Nucleus accumbens (tissue), 56 donors: ENCODE measurements around the gene RPTOR.
"Not testable (repeated sequence)": the region's sequence is repeated elsewhere in the genome, so short reads cannot be mapped to it uniquely, and the experiment has no call there.

Experiments used
- DNase-seq, 56 donors: peaks; one replicate each; lab custom pipeline; 2025; lab: John Stamatoyannopoulos, UW

RPTOR gene

GRCh38 chr17:80730739-80731138 is 186.1 kb downstream of the RPTOR start:
- DNase-seq: no peak

GRCh38 chr17:80731323-80731722 is 186.7 kb downstream of the RPTOR start:
- no peak for DNase-seq

DNA sequence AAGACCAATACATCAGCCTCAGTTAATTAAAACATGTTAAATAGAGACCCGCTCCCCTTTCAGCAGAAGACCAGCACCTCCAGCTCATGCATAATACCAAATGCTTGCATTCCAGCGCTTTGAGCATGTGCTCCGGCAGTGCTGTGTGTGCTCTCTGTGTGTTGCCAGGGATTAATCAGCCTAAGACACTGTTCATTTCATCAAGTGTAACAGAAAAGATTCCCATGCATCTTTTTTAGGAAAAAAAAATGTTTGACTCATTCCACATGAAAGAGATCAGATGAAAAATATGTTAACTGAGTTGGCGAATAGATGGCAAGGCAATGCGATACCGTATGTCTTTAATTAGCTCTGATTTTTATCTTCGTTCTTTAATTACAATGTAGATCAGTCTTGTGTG is 187.6 kb downstream of the RPTOR start:
- peak in 3 of 56 donors; percentile 6 to 21 (median 20) for DNase-seq

DNA sequence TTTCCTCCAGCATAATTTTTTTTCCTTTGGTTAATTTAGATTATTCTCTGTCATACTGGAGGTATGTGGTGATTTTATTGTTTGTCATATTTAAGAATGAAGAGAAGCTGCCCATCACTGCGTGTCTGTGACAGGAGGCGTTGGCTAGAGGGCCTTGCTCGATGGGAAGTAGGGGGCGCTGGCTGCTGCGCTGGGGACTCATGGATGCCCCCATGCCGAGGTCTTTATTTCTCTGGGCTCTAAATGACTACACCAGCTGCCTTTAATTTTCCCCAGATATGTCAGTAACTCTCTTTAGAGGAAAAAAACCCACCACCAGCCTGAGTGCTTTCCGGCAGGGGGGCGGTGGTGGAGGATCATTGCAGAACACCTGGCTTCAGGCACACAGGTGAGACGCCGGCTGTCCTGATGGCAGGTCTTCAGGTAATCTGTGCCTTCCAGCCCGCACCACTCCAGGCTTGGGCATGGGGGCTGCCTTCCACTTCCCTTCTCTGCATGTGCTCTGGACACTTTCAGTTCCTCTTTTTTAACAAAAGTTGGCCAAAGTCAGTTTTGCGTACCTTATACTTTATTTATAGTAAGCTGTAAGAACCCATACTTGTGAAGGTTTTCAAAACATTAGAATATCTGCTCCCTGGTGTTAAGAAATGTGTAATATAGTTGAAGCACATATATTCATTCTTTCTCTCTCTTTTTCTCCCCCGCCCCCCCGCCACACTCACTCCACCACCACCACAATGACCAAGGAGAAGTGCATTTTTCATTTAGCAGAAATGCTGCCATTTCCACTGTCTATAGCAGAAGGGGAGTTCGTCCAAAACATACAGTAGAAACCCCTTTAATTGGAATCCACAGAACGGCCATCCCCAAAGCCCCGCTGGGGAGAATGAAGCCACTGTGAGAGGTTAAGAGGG is 192.7 kb downstream of the RPTOR start:
- no peak for DNase-seq

DNA sequence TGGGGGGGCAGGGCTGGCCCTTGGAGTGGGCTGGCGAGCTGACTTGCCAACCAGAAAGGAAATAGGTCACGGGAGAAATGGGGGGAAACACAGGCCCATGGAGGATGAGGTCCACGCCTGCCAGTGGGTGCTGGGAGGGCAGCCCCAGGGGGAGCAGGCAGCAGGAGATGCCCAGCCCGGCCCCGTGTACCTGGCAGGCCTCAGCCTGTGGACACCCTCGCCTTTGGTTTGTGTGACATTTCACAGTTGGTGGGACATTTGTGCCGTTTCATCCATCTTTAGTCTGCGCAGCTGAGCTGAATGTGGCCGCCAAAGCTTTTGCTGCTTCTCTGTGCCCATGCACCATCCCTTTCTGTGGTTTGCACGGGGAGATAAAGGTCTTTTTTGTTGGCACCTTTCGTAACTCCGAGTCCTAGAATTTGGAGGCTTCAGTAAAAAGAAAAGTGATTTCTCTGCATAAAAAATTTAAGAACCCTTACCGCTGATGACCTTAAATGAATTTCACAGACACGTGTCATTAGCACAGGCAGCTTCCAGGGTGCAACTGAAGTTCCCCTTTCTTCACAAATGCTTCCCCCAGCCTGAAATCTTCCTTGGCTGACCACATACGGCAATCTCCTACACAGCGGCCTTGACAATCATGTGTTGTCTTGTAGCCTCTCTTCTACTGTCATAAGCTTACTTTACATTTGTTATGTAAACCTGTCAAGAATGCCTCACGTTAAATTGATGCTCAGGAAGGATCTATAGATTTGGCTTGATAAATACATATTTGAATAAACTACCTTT is 193.6 kb downstream of the RPTOR start:
- no peak for DNase-seq

DNA sequence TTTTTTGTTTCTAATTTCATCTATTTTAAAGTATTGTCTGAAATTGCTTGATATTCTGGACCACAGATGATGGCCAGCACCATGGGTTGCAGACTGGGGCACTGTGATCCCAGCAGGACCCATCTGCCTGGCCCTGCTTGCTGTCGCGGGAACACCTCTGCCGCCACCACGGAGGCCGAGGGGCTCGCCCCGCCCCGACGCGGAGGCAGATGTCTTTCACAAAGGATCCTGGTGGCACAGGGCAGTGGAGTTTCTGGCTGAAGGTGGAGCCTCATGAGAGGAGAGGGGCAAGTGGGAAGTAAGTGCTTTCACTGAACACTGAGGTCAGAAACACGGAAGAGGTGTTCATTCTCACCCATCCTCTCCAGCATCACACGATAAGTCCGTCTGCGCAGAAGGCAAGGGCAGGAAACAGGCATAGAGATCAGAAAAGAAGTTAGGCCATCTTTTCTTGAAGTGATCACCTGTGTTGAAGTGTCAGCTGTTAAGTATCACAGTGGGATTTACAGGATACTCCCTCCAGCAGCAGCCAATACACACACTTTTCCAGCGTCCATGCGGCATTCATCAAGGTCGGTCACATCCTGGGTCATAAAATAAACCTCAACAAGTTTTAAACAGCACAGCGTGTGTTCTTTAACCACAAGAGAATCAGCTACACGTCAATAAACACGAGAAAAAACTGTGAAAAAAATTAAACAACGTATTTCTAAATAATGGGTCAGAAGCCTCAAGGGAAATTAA is 194.5 kb downstream of the RPTOR start:
- DNase-seq: no peak

DNA sequence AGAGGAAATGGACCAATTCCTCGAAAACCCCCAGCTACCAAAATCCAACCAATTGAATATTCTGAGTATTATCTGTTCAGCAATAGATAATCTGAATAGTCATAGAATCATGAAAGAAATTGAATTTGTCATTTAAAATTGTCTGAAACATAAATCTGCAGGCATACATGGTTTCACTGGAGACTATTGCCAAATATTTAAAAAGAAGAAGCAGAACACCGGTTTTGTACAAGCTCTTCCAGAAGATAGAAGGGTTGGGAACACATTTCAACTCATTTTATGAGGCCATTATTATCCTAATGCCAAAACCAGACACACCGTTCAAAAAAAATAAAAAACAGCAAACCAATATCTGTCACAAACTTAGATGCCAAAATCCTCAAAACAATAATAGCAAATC is 195.5 kb downstream of the RPTOR start:
- no peak for DNase-seq

DNA sequence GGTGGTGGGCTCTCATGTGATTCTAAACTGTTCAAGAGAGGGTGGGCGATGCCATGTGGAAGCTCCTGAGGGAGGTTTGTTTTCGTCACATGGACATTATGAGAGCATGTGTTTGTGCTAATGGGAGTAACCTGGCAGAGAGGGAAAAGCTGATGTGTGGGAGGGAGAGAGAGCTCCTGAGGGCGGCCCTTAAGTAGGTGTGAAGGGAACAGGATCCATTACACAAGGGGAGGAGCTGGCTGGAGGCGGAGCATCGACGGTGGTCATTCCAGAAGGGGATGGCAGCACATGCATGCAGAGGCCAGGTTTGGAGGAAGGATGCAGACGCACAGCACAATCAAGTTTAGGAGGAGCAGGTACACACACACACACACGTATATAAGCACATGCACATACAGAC is 197.5 kb downstream of the RPTOR start:
- DNase-seq: no peak

DNA sequence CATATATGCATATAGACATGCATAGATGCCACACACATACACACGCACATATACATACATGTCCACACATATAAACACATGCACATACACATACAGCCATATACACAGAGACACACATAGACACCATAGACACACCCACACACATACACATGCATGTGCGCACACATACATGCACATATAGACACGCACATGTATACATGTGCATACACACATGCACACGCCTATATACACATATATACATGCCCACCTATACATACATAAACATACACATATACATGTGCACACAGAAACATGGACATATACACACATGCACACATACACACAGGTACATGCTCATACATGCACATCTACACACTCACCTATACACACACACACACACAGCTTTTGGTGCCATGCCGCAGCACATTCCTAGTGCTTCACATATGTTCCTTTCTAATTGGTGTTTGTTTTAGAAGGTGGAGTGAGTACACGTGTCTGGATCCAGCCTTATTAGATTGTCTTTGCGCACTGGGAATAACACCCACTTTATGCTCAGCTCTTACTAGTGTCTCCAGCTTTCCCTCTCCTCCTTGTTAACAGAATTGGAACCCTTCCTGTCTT is 198.0 kb downstream of the RPTOR start:
- no peak for DNase-seq

GRCh38 chr17:80743181-80743771 is 198.6 kb downstream of the RPTOR start:
- peak in 13 of 56 donors; percentile 23 to 65 (median 33) for DNase-seq

- DNase-seq: not testable (repeated sequence)
These were observed 199.3 kb downstream of the RPTOR start for GRCh38 chr17:80743973-80744372.

GRCh38 chr17:80744725-80745124 is 200.1 kb downstream of the RPTOR start:
- not testable (repeated sequence) for DNase-seq

GRCh38 chr17:80745183-80745582 is 200.5 kb downstream of the RPTOR start:
- no peak for DNase-seq

- DNase-seq: peak in 1 of 56 donors; percentile 29
These were observed 201.8 kb downstream of the RPTOR start for GRCh38 chr17:80746262-80746935.

DNA sequence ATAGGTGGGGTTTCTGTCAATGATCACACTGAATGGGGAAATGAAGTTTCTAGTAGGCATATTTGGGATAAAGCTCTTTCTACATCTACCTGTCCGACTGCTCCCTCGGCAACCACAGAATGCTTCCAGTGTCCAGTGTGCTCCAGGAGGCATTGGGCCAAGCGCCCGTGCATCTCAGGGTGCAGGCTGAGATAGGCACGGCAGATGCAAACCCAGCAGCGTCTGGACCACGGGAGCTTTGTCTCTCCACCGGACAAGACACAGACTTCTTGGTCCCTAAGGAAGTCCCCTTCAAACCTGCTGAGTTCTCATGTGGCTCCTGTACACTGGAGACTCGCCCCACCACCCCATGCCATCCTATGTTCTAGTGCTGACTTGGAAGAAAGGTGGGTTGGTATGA is 202.8 kb downstream of the RPTOR start:
- DNase-seq: no peak

DNA sequence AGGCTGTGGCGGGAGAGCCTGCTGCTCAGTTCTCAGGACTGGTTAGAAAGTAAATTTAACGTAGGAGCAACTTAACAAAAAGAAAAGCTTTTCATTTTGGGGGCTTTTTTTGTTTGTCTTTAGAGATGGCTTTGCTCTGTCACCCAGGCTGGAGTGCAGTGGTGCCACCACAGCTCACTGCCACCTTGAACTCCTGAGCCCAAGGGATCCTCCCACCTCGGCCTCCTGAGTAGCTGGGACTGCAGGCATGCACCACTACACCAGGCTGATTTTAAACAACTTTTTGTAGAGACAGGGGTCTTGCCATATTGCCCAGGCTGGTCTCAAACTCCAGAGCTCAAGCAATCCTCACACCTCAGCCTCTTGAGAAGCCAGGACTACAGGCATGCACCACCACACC is 205.0 kb downstream of the RPTOR start:
- no peak for DNase-seq

DNA sequence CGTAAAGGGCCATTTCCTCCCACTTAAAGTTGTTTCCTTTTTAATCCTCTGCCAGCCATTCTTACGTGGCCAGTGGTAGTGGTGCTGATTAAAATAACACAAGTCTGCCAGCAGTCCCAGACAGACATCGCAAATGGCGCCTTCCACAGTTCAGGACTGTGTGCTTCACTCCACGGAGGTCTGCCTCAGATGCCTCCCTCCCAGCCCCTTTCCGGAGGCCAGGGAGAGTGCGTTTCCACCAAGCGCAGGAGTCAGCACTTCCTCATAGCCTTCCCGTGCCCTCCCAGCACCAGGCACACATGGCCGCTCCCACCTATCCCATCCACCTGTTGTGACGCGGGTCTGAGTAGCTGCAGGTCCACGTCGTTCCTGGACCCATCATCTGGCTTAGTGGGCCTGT is 205.6 kb downstream of the RPTOR start:
- DNase-seq: no peak

GRCh38 chr17:80751070-80751945 is 206.7 kb downstream of the RPTOR start:
- peak in 46 of 56 donors; percentile 20 to 76 (median 52) for DNase-seq
